Adrenal gland (tissue), 12 donors: ENCODE measurements around the gene TFPI. TPM values are rescaled to one million over a fixed set of nuclear protein-coding genes. Genes with fewer than 3 reads are reported as not detected.
A peak's percentile ranks its signal among the peaks of the same experiment; 100 is the strongest.
"Not testable (repeated sequence)": the region's sequence is repeated elsewhere in the genome, so short reads cannot be mapped to it uniquely, and the experiment has no call there.

Experiments used
- DNase-seq, 7 donors: peaks; one replicate each; pipeline ENCODE4 v3.0.0-alpha.2; 2019 to 2020
- H3K27ac ChIP-seq, 5 donors: fragments of 200-600 bp; sonication (generic) in 4 of 5; 1 replicate in 3 of 5; 2 replicates in 2 of 5; pipeline versions ENCODE4 v1.5.1 to v1.8.0; 2016 to 2020; ENCODE audit warnings: mild to moderate bottlenecking in 1 of 5
- H3K27me3 ChIP-seq: fragments of 200-600 bp; 2 replicates; pipeline ENCODE4 v1.8.0; 2021
- H3K36me3 ChIP-seq, 2 donors: fragments of 200-600 bp; replicated peaks in 1 of 2; 1 replicate in 1 of 2; 2 replicates in 1 of 2; pipeline versions ENCODE4 v1.5.1 to v1.8.0; 2018 to 2022
- H3K4me1 ChIP-seq, 2 donors: fragments of 200-600 bp; replicated peaks in 1 of 2; 1 replicate in 1 of 2; 2 replicates in 1 of 2; pipeline versions ENCODE4 v1.5.1 to v1.8.0; 2018 to 2021
- H3K4me3 ChIP-seq, 4 donors: fragments of 200-600 bp; sonication (generic) in 3 of 4; one replicate each; pipeline ENCODE4 v1.5.1; 2016 to 2018
- H3K9me3 ChIP-seq, 3 donors: fragments of 200-600 bp; sonication (generic) in 1 of 3; replicated peaks in 1 of 3; 1 replicate in 2 of 3; 2 replicates in 1 of 3; pipeline versions ENCODE4 v1.5.1 to v1.8.0; 2016 to 2021
- POLR2A ChIP-seq, 2 donors: fragments of 450-650 bp; IDR thresholded peaks; one replicate each; pipeline ENCODE4 v1.6.1; 2017; ENCODE audit warnings: antibody characterized with exemption in 2 of 2, mild to moderate bottlenecking in 2 of 2, moderate library complexity in 1 of 2
- WGBS, 4 donors: extraction: QIAGEN DNeasy Blood & Tissue Kit in 2 of 4; methylation state at CpG; one replicate each; pipeline versions ENCODE4 v1.1.5 to v1.1.7; 2013 to 2017; 5-methylcytosine and 5-hydroxymethylcytosine counted together
- intact Hi-C, 2 donors: fragments of 100-400 bp; cut with DNase I; formaldehyde crosslinking; loops; one replicate each; pipeline versions ENCODE4 v1.14.1 to v1.15.0; 2022 to 2023
- polyA plus RNA-seq, 3 donors: library from polyadenylated mRNA; stranded (reverse); fragments of 200-250 nt in 2 of 3; fragments of 350-450 nt in 1 of 3; fragmentation: Illumina TruSeq in 1 of 3; extraction: RNeasy Lipid Tissue Mini Kit (QIAGEN cat#74804) in 1 of 3; gene quantifications; one replicate each; pipeline ENCODE4 v1.2.3, GENCODE V29; 2013 to 2014
- total RNA-seq, 9 donors: library from RNA; depleted of rRNA in 4 of 9; stranded (reverse); fragments of >200 nt in 4 of 9; fragments of 120-200 nt in 1 of 9; fragmentation: NEBNext Ultra II Directional in 1 of 9; extraction: Animal tissue kit (Norgen Biotek cat#: 25700) in 1 of 9; gene quantifications; one replicate each; pipeline versions ENCODE4 v1.1.0 to v1.2.4, GENCODE V29; 2013 to 2023
- TF ChIP-seq, protein P1 (sequence below), 6 experiments: fragments of 450-650 bp in 4 of 6; fragments of 200-600 bp in 2 of 6; sonication (generic) in 1 of 6; IDR thresholded peaks; 1 replicate in 5 of 6; 2 replicates in 1 of 6; pipeline versions ENCODE4 v1.5.1 to v1.8.0; 2016 to 2021; ENCODE audit warnings: antibody characterized with exemption in 6 of 6, mild to moderate bottlenecking in 2 of 6, moderate library complexity in 1 of 6
- donor health status: healthy with polysubstance abuse.
- donor health status: Bipolar disorder and iron deficiency.
- donor health status: DM: yes; HTN: yes; CAD: no.
- donor health status: DM: no; HTN: no; CAD: no.
- donor health status: DM: no; HTN: no; CAD: no.
- donor health status: DM: yes; HTN: yes; CAD: no.

The TFPI gene
- total and polyA plus RNA-seq, 12 donors: 19.7 to 104 (median 33.9) TPM

DNA sequence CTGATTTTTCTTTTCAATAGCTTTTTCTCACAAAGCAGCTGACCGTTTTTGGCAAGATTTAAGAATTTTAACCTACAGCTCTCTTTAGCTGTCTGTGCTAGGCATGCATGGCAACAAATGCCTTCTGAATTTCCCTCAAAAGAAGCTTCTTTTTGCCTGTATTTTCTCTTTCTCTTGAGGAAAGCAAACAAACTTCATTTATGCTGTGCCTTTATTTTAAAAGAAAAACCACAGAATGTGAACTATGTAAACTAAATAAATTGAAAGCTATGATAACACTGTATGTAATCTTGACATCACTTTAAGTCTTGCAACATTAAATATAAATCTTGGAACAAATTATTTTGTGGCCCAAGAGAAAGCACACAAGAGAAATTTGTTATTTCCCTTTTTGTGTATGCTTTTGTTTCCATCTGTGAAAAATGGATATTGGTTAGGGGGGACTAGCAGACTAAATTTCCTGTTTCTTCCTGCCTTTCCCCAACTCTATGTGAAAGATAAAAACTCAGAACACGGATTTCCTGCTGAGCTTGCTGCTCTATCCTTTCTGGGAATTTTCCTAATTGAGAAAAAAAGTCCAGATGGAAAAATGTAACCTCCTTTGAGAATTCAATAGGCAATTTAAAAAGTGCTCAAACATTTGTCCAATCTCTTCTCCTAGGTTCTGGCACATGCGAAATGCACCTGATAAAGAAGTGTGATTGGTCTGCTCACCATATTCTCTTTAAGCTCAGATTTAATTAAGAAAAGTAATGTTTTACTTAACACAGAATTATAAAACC is 20.9 kb upstream of the TFPI start:
- no peak for DNase-seq
- Histone ChIP-seq H3K27me3 (no peaks in the 10 kb centered on the region), H3K36me3 (no peaks in the 10 kb centered on the region), H3K27ac (no peak overlapping the region), H3K4me1 (no peaks in the 10 kb centered on the region), H3K9me3 (no peaks in the 10 kb centered on the region), H3K4me3 (peak overlapping the region in 1 of 4 donors; percentile 14)
- no peak for TF ChIP-seq POLR2A (IDR thresholded peaks at IDR 0.05)
- TF ChIP-seq, protein P1, sequence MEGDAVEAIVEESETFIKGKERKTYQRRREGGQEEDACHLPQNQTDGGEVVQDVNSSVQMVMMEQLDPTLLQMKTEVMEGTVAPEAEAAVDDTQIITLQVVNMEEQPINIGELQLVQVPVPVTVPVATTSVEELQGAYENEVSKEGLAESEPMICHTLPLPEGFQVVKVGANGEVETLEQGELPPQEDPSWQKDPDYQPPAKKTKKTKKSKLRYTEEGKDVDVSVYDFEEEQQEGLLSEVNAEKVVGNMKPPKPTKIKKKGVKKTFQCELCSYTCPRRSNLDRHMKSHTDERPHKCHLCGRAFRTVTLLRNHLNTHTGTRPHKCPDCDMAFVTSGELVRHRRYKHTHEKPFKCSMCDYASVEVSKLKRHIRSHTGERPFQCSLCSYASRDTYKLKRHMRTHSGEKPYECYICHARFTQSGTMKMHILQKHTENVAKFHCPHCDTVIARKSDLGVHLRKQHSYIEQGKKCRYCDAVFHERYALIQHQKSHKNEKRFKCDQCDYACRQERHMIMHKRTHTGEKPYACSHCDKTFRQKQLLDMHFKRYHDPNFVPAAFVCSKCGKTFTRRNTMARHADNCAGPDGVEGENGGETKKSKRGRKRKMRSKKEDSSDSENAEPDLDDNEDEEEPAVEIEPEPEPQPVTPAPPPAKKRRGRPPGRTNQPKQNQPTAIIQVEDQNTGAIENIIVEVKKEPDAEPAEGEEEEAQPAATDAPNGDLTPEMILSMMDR (IDR thresholded peaks at IDR 0.05): no peak
- intact Hi-C loops: loop anchor here in 1 of 2 donors (5.0 kb wide), 1 partner anchor 73 kb away; no protein-coding TSS in a partner anchor
- WGBS, 4 donors: 43 to 50% (median 46%) methylated on average over 3 of the region's 3 CpGs

DNA sequence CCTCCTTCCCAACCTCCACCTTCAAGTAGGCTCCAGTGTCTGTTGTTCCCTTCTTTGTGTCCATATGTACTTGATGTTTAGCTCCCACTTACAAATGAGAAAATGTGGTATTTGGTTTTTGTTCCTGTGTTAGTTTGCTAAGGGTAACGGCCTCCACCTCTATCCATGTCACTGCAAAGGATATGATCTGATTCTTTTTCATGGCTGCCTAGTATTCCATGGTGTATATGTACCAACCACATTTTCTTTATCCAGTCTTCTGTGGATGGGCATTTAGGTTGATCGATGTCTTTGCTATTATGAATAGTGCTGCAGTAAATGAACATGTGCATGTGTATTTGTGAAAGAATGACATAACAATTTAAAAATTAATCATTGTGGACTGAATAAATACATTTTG is 19.5 kb upstream of the TFPI start:
- H3K27ac ChIP-seq: no peak overlapping the region
- TF ChIP-seq, protein P1 (IDR thresholded peaks at IDR 0.05): no peak
- TF ChIP-seq POLR2A (IDR thresholded peaks at IDR 0.05): no peak
- H3K36me3 ChIP-seq: no peaks in the 10 kb centered on the region
- H3K4me1 ChIP-seq: no peaks in the 10 kb centered on the region
- H3K27me3 ChIP-seq: no peaks in the 10 kb centered on the region
- H3K9me3 ChIP-seq: no peaks in the 10 kb centered on the region
- DNase-seq: no peak
- intact Hi-C loops: no loop called here
- no peak overlapping the region for H3K4me3 ChIP-seq
- 83 to 91% (median 88%) methylated on average over 2 of the region's 2 CpGs for WGBS, 4 donors

DNA sequence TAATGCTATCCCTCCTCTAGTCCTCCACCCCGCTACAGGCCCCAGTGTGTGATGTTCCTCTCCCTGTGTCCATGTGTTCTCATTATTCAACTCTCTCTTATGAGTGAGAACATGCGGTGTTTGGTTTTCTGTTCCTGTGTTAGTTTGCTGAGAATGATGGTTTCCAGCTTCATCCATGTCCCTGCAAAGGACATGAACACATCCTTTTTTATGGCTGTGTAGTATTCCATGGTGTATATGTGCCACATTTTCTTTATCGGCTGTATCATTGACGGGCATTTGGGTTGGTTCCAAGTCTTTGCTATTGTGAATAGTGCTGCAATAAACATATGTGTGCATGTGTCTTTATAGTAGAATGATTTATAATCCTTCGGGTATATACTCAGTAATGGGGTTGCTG is 17.8 kb upstream of the TFPI start:
- H3K9me3 ChIP-seq, DNase-seq, H3K4me1 ChIP-seq, H3K27ac ChIP-seq, H3K27me3 ChIP-seq, H3K36me3 ChIP-seq, intact Hi-C loops, H3K4me3 ChIP-seq: not testable (repeated sequence)
- 93 to 97% (median 94%) methylated on average over 5 of the region's 5 CpGs for WGBS, 4 donors

DNA sequence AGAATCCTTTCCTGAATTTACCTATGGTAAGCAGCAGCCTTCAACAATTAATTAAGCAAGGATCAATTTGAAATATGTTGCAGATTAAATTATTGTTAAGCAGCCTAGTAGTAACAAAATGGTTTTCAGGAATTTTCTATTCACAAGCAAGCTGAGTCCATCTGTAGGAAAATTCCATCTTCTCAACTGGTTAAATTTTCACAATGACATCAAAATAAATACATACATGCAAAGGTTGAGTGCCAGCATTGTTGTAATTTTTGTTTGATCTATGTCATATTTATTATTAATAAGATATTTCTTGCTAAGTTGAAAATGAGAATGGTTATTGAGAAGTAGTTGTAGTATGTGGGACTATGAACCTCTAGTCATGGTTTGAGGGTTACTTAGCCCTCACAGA is 15.3 kb upstream of the TFPI start:
- DNase-seq: no peak
- no peak overlapping the region for H3K27ac ChIP-seq
- no peaks in the 10 kb centered on the region for H3K27me3 ChIP-seq
- no peak overlapping the region for H3K4me3 ChIP-seq
- intact Hi-C loops: no loop called here
- TF ChIP-seq, protein P1 (IDR thresholded peaks at IDR 0.05): no peak
- TF ChIP-seq POLR2A (IDR thresholded peaks at IDR 0.05): no peak
- no peaks in the 10 kb centered on the region for H3K36me3 ChIP-seq
- no peaks in the 10 kb centered on the region for H3K9me3 ChIP-seq
- no peaks in the 10 kb centered on the region for H3K4me1 ChIP-seq

DNA sequence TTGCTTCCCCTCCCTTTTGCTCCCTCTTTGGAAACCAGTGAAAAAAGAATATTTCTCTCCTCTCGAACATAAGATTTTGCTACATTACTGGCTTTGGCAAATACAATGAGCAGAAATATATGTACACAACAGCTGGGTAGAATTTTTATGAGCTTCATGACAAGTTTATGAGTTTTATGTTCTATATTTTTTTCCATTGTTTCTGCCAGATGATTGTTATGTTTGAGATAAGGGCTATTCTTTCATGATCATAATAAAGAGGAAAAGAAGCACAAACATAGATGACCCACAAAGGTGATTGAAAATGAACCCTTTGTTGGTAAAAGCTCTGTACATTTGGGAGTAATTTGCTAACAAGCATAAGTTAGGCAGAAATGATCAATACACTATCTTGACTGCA is 14.8 kb upstream of the TFPI start:
- no peak for TF ChIP-seq POLR2A (IDR thresholded peaks at IDR 0.05)
- TF ChIP-seq, protein P1 (IDR thresholded peaks at IDR 0.05): no peak
- Histone ChIP-seq H3K36me3 (no peaks in the 10 kb centered on the region), H3K4me1 (no peaks in the 10 kb centered on the region), H3K4me3 (no peak overlapping the region), H3K9me3 (no peaks in the 10 kb centered on the region), H3K27ac (no peak overlapping the region), H3K27me3 (no peaks in the 10 kb centered on the region)
- no peak for DNase-seq
- 69 to 83% (median 76%) methylated on average over 1 of the region's 1 CpG for WGBS, 4 donors
- intact Hi-C loops: no loop called here
